ENCODE results near the gene MARVELD3.

Gene MARVELD3

GRCh38 chr16:71635632-71636031 lies 9.6 kb downstream of the MARVELD3 start:
- Mint-ChIP-seq H3K27ac (no peak overlapping the region), H3K36me3 (ENCODE audit: low read depth) (peaks cover 5% of the 10 kb centered on the region), H3K9me3 (no peaks in the 10 kb centered on the region), H3K27me3 (no peaks in the 10 kb centered on the region), H3K4me1 (ENCODE audit: low read depth) (no peaks in the 10 kb centered on the region), H3K4me3 (no peak overlapping the region)
- DNase-seq: no peak

DNA sequence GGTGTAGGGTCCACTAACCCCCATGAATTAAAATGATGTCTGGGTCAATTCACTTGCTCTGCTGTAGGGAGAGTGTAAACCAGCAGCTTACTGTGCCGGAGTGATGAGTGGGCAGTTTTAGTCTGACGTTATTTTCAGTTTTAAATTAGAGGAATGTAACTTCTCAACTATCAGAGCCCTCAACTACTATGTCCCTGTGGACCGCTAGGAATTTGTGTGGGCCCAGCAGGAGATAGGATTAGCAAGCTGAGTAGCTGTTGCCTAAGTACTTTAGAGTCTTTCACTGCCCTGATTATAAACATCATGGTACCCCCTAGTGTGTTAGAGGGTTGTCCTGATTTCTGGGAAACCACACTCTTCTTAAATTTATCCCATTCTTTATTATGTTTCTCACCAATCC lies 11.4 kb downstream of the MARVELD3 start:
- H3K4me3 Mint-ChIP-seq: no peak overlapping the region
- peaks cover 5% of the 10 kb centered on the region for H3K36me3 Mint-ChIP-seq (ENCODE audit: low read depth)
- H3K27me3 Mint-ChIP-seq: no peaks in the 10 kb centered on the region
- no peak for DNase-seq
- no peaks in the 10 kb centered on the region for H3K4me1 Mint-ChIP-seq (ENCODE audit: low read depth)
- no peaks in the 10 kb centered on the region for H3K9me3 Mint-ChIP-seq
- no peak overlapping the region for H3K27ac Mint-ChIP-seq

DNA sequence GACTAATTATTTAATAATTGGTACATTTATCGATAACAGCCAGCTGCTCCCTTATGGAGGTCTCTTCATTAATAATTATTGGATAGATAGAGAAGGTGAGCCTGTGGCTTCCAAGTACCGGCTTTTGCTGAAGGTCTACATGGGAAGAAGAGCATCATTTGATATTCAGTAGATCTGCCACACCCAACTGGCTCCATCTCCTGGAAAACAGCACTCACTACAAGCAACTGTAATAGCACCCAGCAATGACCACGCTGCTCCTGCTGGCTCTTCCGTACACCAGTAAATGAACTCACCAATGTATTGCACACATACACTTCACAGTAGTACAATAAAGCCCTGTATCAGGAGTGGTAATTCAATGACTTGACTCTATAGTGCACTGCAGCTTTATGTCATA lies 19.5 kb downstream of the MARVELD3 start:
- no peaks in the 10 kb centered on the region for H3K9me3 Mint-ChIP-seq
- H3K4me3 Mint-ChIP-seq: no peak overlapping the region
- no peaks in the 10 kb centered on the region for H3K4me1 Mint-ChIP-seq (ENCODE audit: low read depth)
- H3K27me3 Mint-ChIP-seq: no peaks in the 10 kb centered on the region
- H3K36me3 Mint-ChIP-seq (ENCODE audit: low read depth): peaks cover 45% of the 10 kb centered on the region
- H3K27ac Mint-ChIP-seq: no peak overlapping the region
- DNase-seq: no peak

DNA sequence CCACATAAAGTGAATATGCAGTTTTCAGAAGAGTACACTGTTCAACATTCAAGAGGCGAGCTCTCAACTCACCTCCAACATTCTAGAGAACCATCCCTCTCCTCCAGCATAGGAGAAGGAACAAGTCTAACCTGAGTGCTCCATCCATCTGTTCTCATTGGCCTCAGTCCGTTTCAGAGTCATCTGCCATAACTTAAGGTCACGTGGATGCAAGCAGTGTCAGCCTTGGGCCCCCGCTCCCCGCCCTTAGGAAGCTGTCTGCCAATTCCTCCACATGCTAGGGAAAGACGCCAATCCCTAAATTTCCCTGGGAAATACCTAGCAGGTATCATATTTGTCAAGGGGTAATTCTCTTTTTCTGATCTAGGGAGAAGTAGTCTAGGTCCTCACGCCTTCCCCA lies 21.4 kb downstream of the MARVELD3 start:
- no peak for DNase-seq
- no peak overlapping the region for H3K27ac Mint-ChIP-seq
- H3K4me1 Mint-ChIP-seq (ENCODE audit: low read depth): no peaks in the 10 kb centered on the region
- H3K36me3 Mint-ChIP-seq (ENCODE audit: low read depth): peaks cover 59% of the 10 kb centered on the region
- no peak overlapping the region for H3K4me3 Mint-ChIP-seq
- no peaks in the 10 kb centered on the region for H3K9me3 Mint-ChIP-seq
- H3K27me3 Mint-ChIP-seq: no peaks in the 10 kb centered on the region

GRCh38 chr16:71648162-71648561 lies 22.2 kb downstream of the MARVELD3 start:
- peaks cover 67% of the 10 kb centered on the region for H3K36me3 Mint-ChIP-seq (ENCODE audit: low read depth)
- no peak for DNase-seq

GRCh38 chr16:71648921-71649320 lies 22.9 kb downstream of the MARVELD3 start:
- DNase-seq: no peak
- H3K36me3 Mint-ChIP-seq (ENCODE audit: low read depth): peaks cover 73% of the 10 kb centered on the region
- no peak overlapping the region for H3K4me3 Mint-ChIP-seq
- no peaks in the 10 kb centered on the region for H3K4me1 Mint-ChIP-seq (ENCODE audit: low read depth)
- H3K27ac Mint-ChIP-seq: no peak overlapping the region
- H3K27me3 Mint-ChIP-seq: no peaks in the 10 kb centered on the region
- H3K9me3 Mint-ChIP-seq: no peaks in the 10 kb centered on the region

More at GRCh38 chr16:71648162-71648561, 22.2 kb downstream of the MARVELD3 start:
- Mint-ChIP-seq H3K9me3 (no peaks in the 10 kb centered on the region), H3K4me3 (no peak overlapping the region), H3K27ac (no peak overlapping the region), H3K4me1 (ENCODE audit: low read depth) (no peaks in the 10 kb centered on the region), H3K27me3 (no peaks in the 10 kb centered on the region)

- Mint-ChIP-seq H3K36me3 (ENCODE audit: low read depth) (peaks cover 78% of the 10 kb centered on the region), H3K4me3 (no peak overlapping the region), H3K27me3 (no peaks in the 10 kb centered on the region), H3K27ac (no peak overlapping the region), H3K9me3 (no peaks in the 10 kb centered on the region), H3K4me1 (ENCODE audit: low read depth) (no peaks in the 10 kb centered on the region)
- DNase-seq: no peak
These were observed 23.7 kb downstream of the MARVELD3 start for GRCh38 chr16:71649704-71650103.

DNA sequence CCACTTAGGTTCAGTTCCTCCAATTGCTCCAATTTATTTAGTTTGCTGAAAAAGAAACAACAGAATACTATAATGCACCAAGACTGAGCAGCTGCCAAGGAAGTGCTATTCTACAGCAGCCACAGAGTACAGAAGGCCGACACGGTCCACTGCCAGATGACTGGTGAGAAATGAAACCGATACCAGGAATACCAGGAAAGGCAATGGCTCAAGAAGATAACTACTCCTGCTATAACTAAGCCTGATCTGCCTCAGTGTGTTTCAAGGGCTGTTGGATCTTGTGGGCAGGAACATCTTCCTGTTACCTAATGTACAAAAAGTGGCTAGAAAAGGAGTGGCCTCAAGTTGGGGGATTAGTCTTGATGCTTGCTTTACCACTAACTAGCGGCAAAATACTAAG lies 32.8 kb downstream of the MARVELD3 start:
- Mint-ChIP-seq H3K4me1 (ENCODE audit: low read depth) (no peaks in the 10 kb centered on the region), H3K27me3 (no peaks in the 10 kb centered on the region), H3K9me3 (no peaks in the 10 kb centered on the region), H3K4me3 (no peak overlapping the region), H3K27ac (no peak overlapping the region), H3K36me3 (ENCODE audit: low read depth) (peaks cover 61% of the 10 kb centered on the region)
- no peak for DNase-seq

DNA sequence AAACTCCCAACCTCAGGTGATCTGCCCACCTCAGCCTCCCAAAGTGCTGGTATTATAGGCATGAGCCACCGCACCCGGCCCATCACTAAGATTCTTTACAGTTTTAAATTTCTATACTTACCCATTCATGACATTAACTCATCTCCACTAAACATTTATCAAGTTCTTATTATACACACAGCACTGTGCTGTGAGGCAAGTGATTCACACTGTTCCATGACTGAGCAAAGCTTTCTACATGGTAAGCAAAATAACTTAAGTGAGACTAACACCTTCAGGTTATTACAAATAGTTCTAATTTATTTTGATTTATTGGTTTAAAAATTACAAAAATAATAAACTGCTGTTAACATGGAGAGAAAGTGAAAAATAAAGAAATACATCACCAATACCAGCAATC lies 33.5 kb downstream of the MARVELD3 start:
- peaks cover 64% of the 10 kb centered on the region for H3K36me3 Mint-ChIP-seq (ENCODE audit: low read depth)
- no peaks in the 10 kb centered on the region for H3K27me3 Mint-ChIP-seq
- H3K9me3 Mint-ChIP-seq: no peaks in the 10 kb centered on the region
- no peak overlapping the region for H3K27ac Mint-ChIP-seq
- no peak overlapping the region for H3K4me3 Mint-ChIP-seq
- DNase-seq: no peak
- H3K4me1 Mint-ChIP-seq (ENCODE audit: low read depth): no peaks in the 10 kb centered on the region

DNA sequence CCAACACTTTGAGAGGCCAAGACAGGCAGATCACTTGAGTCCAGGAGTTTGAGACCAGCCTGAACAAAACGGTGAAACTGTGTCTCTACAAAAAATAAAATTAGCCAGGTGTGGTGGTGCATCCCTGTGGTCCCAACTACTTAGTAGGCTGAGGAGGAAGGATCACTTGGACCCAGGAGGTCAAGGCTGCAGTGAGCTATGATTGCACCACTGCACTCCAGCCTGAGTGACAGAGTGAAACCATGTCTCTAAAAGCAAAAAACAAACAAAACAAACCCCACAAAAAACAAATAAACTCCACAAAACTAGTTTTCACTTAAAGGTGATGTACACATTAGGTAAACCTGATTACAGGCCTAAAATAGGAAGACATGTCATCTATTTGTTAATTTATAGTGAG lies 40.3 kb downstream of the MARVELD3 start:
- no peak overlapping the region for H3K27ac Mint-ChIP-seq
- H3K9me3 Mint-ChIP-seq: no peaks in the 10 kb centered on the region
- no peak for DNase-seq
- no peaks in the 10 kb centered on the region for H3K27me3 Mint-ChIP-seq
- H3K4me3 Mint-ChIP-seq: no peak overlapping the region
- no peaks in the 10 kb centered on the region for H3K4me1 Mint-ChIP-seq (ENCODE audit: low read depth)
- H3K36me3 Mint-ChIP-seq (ENCODE audit: low read depth): peaks cover 76% of the 10 kb centered on the region

DNA sequence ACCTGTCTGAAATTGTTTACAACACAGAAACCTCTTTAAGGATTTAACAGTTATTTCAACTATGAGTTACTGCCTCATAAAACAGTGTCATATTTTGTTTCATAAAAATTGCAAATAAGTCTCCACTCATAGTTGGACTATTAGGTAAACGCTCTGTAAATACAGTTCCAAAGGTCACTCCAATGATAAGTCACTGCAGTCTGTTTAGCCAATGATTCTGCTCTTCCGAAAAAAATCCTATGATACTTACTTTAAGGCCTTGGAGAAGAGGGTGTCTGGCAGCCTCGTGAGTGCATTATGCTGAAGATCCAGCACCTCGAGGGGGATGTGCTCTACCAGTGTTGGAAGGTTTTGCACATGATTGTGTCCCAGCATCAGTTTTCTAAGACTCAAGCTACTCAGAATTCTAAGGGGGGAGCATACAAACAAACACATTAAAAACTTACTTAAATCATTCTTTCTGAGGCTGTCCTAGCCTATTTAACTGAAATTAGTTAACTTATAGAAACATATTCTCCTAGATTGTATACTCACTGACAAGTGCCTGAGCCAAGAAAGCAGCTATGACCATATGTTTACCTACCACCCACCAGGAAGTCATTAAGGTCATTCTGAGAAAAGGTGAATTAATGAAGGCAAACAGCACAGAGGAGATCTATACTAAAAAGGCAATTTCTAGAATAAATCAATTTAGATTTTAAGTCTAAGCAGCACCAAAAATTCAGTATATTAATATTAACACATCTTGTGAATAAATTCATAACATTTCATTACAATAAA lies 41.1 kb downstream of the MARVELD3 start:
- Mint-ChIP-seq H3K4me1 (ENCODE audit: low read depth) (no peaks in the 10 kb centered on the region), H3K27ac (no peak overlapping the region), H3K36me3 (ENCODE audit: low read depth) (peaks cover 77% of the 10 kb centered on the region), H3K4me3 (no peak overlapping the region), H3K27me3 (no peaks in the 10 kb centered on the region), H3K9me3 (no peaks in the 10 kb centered on the region)
- DNase-seq: no peak

DNA sequence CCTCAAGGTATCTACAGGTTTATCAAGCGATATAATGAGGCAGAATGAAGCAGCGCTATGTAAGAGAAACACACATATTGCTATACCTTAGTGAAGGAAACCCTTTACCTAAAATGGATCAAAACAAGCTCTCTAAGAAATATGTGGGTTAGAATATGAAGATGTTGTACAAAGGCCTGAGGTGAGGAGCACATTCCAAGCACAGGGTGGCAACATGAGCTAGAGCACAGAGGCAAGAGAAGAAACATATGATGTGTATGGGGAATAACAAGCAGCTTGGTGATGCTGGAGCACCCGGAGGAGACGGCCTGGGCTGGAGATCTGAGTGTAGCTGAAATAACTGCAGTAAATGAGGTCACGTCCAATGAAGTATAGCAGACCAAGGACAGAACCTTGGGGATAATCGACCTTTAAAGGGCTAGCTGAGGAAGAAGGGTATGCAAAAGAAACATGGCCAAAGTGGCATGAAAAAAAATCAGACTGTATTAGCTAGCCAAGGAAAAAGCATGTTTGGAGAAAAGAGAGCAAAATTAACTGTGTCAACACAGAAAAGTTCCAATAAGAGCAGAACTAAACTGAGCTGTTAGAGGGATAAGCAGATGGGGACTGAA lies 44.0 kb downstream of the MARVELD3 start:
- H3K9me3 Mint-ChIP-seq: no peaks in the 10 kb centered on the region
- H3K4me1 Mint-ChIP-seq (ENCODE audit: low read depth): peaks cover 7% of the 10 kb centered on the region
- no peak overlapping the region for H3K4me3 Mint-ChIP-seq
- H3K27ac Mint-ChIP-seq: no peak overlapping the region
- no peaks in the 10 kb centered on the region for H3K27me3 Mint-ChIP-seq
- peaks cover 80% of the 10 kb centered on the region for H3K36me3 Mint-ChIP-seq (ENCODE audit: low read depth)
- no peak for DNase-seq

GRCh38 chr16:71670537-71670936 lies 44.6 kb downstream of the MARVELD3 start:
- Mint-ChIP-seq H3K4me1 (ENCODE audit: low read depth) (peaks cover 7% of the 10 kb centered on the region), H3K9me3 (no peaks in the 10 kb centered on the region), H3K27ac (no peak overlapping the region), H3K4me3 (no peak overlapping the region), H3K36me3 (ENCODE audit: low read depth) (peaks cover 81% of the 10 kb centered on the region), H3K27me3 (no peaks in the 10 kb centered on the region)
- DNase-seq: no peak

GRCh38 chr16:71671165-71671564 lies 45.2 kb downstream of the MARVELD3 start:
- no peak for DNase-seq
- Mint-ChIP-seq H3K4me3 (no peak overlapping the region), H3K9me3 (no peaks in the 10 kb centered on the region), H3K27ac (no peak overlapping the region), H3K27me3 (no peaks in the 10 kb centered on the region), H3K36me3 (ENCODE audit: low read depth) (peaks cover 81% of the 10 kb centered on the region), H3K4me1 (ENCODE audit: low read depth) (peaks cover 7% of the 10 kb centered on the region)

- no peaks in the 10 kb centered on the region for H3K27me3 Mint-ChIP-seq
- no peak for DNase-seq
- H3K27ac Mint-ChIP-seq: no peak overlapping the region
- no peak overlapping the region for H3K4me3 Mint-ChIP-seq
- peaks cover 81% of the 10 kb centered on the region for H3K36me3 Mint-ChIP-seq (ENCODE audit: low read depth)
- peaks cover 7% of the 10 kb centered on the region for H3K4me1 Mint-ChIP-seq (ENCODE audit: low read depth)
- no peaks in the 10 kb centered on the region for H3K9me3 Mint-ChIP-seq
These were observed 46.1 kb downstream of the MARVELD3 start for GRCh38 chr16:71672125-71672524.
